Ecto neural progenitor cell (in vitro differentiated cells): ENCODE results near the gene ERFE.
"Not testable (repeated sequence)": the region's sequence is repeated elsewhere in the genome, so short reads cannot be mapped to it uniquely, and the experiment has no call there.

ENCODE experiments used
- DNase-seq: peaks from one replicate; pipeline ENCODE4 v3.0.0-alpha.2; 2018; ENCODE audit warnings: low spot score

ERFE gene

GRCh38 chr2:238168196-238169047, 9.7 kb downstream of the ERFE start:
- DNase-seq, result no peak

- DNase-seq, result no peak
These were observed 10.4 kb downstream of the ERFE start for GRCh38 chr2:238169048-238169707.

GRCh38 chr2:238169708-238170251, 11.0 kb downstream of the ERFE start:
- DNase-seq, result no peak

- DNase-seq, result no peak
These were observed 11.8 kb downstream of the ERFE start for GRCh38 chr2:238170386-238171071.

- DNase-seq, result not testable (repeated sequence)
These were observed 12.3 kb downstream of the ERFE start for GRCh38 chr2:238171072-238171431.

- DNase-seq, result no peak
These were observed 12.9 kb downstream of the ERFE start for GRCh38 chr2:238171575-238172187.

GRCh38 chr2:238172439-238172838, 13.7 kb downstream of the ERFE start:
- DNase-seq, result no peak

- DNase-seq, result no peak
These were observed 14.9 kb downstream of the ERFE start for GRCh38 chr2:238173692-238174091.

- no peak for DNase-seq
These were observed 15.5 kb downstream of the ERFE start for GRCh38 chr2:238174291-238174690.

- no peak for DNase-seq
These were observed 15.9 kb downstream of the ERFE start for GRCh38 chr2:238174701-238175100.

GRCh38 chr2:238176613-238177012, 17.8 kb downstream of the ERFE start:
- no peak for DNase-seq

GRCh38 chr2:238180554-238180953, 21.8 kb downstream of the ERFE start:
- DNase-seq, result no peak

GRCh38 chr2:238182362-238182761, 23.6 kb downstream of the ERFE start:
- DNase-seq, result no peak

GRCh38 chr2:238183821-238184220, 25.1 kb downstream of the ERFE start:
- DNase-seq, result no peak

- no peak for DNase-seq
These were observed 29.1 kb downstream of the ERFE start for GRCh38 chr2:238187618-238188548.

GRCh38 chr2:238190445-238190844, 31.7 kb downstream of the ERFE start:
- no peak for DNase-seq

GRCh38 chr2:238202326-238203093, 43.7 kb downstream of the ERFE start:
- no peak for DNase-seq

- peak; percentile 91 for DNase-seq
These were observed 44.6 kb downstream of the ERFE start, which contains the start of gene ILKAP for GRCh38 chr2:238203094-238203972. ILKAP (minus strand) TSS chr2:238203695; CDS start chr2:238203553, 142 bp downstream.
